ENCODE results near the gene PSMF1.

GRCh38 chr20:1081891-1082290, 36.5 kb upstream of the PSMF1 start:
- TF ChIP-seq HDAC1 (CRISPR knock-in tag; IDR thresholded peaks at IDR 0.05) (no peak), HCFC1 (IDR thresholded peaks at IDR 0.05; ENCODE audit: low read depth, low read length) (no peak), RNF2 (conservative IDR thresholded peaks at IDR 0.05; ENCODE audit: low read depth) (no peak), ZNF274 (CRISPR knock-in tag; IDR thresholded peaks at IDR 0.05) (no peak), ZNF468 (CRISPR knock-in tag; IDR thresholded peaks at IDR 0.05) (no peak), SOX6 (IDR thresholded peaks at IDR 0.05) (no peak), SOX6 (CRISPR knock-in tag; IDR thresholded peaks at IDR 0.05) (no peak), ZNF670 (CRISPR knock-in tag; IDR thresholded peaks at IDR 0.05; ENCODE audit: borderline replicate concordance) (no peak)
